ENCODE results near the gene KCTD10. TPM values are rescaled to one million over a fixed set of nuclear protein-coding genes. Genes with fewer than 3 reads are reported as not detected.

Gene KCTD10
- polyA plus RNA-seq, 1 donor: 27.6 TPM

DNA sequence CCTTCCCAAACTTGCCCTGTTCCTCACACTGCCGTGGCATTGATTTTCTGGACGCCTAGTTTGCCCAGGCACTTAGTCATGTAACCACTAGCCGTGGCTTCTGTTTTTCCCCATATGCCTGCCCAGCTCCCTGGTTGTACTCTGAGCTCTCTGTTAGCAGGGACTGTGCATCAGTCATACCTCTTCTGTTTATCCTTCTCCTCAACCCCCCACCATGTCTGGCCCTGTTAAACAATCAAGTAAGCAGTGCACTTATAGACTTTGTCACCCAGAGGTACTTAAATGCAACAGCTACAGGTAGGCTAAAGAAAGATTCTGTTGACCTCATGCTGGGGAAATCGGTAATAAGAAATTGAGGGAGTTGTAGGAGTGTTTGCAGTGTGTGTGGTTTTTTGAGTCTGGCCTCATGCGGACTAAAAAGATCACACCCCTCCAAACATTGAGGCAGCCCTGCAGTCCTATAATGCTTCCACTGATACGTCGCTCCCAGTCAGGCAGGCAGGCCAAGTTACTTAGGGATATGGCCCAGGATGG is 17.3 kb upstream of the KCTD10 start:
- DNase-seq (ENCODE audit: low read depth): no peak

DNA sequence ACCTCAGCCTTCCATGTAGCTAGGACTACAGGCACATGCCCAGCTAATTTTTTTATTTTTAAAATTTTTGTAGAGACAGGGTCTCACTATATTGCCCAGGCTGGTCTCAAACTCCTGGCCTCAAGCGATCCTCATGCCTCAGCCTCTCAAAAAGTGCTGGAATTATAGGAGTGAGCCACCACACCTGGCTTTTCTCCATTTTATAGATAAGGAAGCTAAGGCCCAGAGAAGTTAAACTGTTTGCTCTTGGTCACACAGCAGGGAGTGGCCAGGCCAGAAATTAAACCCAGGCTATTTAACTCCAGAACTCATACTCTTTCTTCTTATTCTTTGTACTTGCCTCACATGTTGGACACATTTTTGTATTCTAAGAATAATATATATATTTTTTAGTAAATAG is 16.8 kb upstream of the KCTD10 start:
- DNase-seq (ENCODE audit: low read depth): no peak

DNA sequence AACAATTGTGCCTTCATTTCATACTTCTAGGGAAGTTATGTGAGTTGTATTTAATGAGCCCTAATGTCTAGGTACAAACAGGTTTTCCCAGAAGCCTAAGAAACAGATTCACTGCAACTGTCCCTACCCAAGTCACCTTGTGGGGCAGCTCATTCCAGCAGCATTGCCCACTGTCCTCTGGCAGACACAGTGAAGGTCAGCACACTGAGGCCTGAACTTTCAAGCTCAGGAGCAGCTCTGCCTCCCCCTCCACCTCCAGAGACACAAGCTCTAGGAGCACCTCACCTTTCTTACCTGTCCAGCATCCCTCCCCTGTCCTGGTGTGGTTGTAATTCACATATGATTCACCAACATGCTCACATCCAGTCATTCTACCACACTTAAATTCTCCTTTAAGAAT is 16.0 kb upstream of the KCTD10 start:
- DNase-seq (ENCODE audit: low read depth): no peak

DNA sequence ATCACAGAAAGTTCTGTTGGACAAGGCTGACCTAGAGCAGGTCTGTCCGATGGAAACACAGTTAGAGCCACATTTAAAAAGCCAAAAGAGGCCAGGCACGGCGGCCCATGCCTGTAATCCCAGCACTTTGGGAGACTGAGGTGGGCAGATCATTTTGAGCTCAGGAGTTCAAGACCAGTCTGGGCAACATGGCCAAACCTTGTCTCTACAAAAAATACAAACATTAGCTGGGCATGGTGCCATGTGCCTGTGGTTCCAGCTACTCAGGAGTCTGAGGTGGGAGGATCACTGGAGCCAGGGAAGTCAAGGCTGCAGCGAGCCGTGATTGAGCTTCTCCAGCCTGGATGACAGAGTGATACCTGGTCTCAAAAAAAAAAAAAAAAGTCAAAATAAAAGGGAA is 15.3 kb upstream of the KCTD10 start:
- DNase-seq (ENCODE audit: low read depth): no peak

DNA sequence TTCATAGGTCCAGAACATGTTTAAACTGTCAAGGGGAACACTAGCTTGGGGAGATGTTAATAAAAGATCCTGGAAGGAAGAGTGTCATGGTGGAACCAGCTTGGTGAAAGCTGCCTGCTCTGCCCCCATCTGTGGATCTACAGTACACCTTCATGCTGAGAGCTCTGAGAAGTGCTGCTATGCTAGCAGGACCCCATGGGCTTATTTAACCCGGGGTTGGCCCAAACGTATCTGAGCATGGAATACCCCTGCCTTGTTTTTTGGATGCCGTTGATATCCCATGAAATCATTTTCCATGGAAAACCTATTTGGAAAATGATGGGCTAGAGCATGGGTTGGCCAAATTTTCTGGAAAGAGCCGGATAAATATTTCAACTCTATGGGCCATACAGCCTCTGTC is 14.6 kb upstream of the KCTD10 start:
- no peak for DNase-seq (ENCODE audit: low read depth)

DNA sequence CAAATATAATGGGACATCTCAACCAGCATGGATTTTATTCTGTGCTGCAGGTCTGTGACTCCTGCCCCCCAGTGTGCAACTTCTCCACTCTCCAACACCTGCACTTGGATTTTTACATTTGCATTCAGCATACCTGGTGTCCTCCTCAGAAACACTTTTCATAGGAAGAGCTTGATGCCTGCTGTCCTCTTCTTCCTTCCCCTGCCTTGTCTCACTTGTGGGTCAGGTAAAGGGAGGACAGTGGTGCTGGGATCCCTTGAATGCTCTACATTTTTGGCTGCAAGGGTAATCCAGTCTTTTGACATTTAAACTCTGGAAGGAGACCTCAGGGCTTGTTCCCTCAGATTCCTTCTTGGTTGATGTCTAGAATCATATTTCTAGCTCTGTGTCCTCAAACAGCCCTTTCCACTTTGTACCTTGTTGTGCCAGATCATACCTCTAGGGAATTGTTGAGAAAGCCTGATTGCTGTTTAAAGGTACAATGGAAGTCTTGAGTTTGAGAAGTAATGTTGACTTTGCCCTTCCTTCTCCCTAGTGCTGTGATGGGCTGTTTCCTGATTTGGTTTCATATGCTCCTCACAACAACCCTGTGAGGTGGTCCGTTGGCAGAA is 13.0 kb upstream of the KCTD10 start:
- no peak for DNase-seq (ENCODE audit: low read depth)

DNA sequence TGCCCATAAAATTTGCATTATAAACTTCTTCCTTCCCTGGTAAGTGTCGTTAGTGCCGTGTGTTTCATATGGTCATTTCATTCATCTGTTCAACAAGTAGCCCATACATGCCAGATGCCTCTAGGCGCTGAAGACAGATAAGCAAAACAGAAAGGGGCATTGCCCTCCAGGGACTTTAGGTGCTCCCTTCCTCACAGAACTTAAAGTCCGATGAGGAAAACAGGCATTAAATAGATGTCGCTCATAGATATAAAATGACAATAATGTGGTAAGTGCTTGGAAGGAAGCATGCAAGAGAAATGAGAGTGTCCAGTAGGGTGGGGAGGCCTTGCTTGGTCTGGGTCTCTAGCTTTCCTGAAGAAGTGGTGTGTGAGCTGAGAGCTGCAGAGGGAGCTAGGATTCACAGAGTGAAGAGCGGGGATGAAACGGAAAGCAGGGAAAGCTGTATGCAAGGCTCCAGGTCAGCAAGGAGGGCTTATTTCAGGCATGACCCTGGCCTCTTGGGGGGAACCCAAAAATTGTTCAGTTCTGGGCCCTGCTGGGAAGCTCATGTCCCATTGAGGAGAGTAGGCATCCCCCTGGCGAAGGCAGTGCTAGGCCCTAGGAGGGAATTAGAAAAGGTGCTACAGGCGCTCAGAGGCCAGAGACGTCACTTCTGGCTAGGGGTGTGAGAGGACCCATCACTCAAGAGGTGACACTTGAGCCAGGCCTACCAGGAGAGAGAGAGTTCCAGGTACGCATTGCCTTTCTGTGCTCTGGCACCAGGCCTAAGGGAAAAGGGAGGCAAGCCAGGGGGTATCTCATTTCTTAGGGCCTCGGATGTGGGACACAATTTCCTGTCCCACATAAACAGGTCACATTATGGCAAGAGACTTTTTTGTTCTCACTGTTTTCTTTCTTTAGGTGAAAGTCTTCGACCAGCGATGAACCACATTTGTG is 12.2 kb upstream of the KCTD10 start:
- no peak for DNase-seq (ENCODE audit: low read depth)

DNA sequence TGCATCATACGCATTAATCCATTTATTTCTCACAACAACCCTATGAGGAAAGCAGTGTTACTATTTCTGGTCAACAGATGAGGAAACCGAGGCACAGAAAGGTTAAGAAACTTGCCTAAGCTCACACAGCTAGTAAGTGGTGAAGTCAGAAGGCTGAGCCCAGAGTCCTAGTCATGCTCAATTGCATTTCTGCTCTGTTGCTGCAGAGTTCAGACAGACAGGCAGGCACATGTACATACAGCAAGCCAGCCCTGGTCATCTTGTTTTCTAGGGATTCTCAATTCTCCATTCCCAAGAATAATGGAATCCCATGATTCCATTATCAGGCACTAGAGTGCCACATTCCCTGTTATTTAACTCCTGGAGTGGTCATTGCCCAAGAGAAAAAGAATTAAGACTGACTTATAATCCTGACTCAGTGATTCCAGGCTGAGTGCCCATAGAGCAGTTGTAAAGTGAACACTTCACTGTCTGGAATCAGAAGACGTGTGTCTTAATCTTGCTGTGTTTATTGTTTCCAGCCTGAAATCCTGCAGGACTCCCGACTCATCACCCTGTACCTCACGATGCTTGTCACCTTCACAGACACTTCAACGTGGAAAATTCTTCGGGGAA is 11.1 kb upstream of the KCTD10 start:
- no peak for DNase-seq (ENCODE audit: low read depth)

DNA sequence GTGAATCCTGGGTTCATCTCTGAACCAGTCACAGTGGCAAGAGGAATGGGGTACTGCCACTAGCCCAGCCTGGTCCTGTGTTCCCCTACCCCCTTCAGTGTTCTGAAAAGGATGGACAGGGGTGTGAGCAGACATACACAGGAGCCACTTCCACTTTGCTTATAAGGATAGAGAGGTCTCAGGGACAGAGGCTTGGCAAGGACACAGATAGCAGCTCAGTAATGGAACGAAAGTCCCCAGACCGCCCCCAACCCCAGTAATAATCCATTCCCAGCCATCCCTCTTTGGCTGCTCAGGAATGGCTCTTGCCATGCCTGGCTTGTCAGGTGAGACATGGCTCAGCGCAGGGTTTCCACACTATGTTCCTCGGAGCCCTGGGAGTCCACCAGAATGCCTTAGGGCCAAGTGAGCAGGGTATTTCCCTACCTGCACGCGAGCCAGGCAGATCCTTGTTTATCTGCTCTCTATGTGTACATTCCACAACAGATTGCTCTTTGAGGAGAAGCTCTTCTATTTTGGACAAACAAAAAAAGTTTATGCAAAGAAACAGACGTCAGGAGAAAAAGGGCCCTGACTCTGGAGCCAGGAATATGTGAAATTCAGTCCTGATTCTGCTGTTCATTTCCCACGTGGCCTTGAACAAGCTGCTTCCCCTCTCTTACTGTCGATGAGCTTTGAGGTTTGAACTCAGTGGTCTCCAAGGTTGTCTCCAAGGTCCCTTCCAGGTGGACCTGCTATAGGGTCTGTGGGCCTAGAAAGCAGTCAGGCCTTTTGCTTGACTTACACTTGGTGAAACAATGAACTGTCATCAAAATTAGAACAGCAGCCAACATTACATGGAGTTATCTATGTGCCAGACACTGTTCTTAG is 10.3 kb upstream of the KCTD10 start:
- DNase-seq (ENCODE audit: low read depth): no peak

DNA sequence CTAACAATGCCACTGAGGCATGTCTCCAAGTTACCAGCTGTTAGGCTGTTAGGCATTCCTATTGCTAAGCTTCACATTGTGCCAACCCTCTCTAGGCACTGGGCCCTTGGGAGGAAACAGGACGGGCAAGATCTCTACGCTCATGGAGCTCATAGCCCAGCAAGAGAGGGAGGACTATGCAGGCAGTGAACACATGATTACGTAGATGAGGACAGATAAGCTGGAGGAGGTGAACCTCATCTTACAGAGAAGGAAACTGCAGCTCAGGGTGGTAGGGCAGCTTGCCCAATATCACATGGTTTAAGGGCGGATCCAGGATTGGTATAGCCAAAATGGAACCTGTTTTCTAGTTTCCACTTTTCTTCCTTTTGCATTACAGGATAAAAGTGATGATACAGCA is 8.1 kb upstream of the KCTD10 start:
- no peak for DNase-seq (ENCODE audit: low read depth)

DNA sequence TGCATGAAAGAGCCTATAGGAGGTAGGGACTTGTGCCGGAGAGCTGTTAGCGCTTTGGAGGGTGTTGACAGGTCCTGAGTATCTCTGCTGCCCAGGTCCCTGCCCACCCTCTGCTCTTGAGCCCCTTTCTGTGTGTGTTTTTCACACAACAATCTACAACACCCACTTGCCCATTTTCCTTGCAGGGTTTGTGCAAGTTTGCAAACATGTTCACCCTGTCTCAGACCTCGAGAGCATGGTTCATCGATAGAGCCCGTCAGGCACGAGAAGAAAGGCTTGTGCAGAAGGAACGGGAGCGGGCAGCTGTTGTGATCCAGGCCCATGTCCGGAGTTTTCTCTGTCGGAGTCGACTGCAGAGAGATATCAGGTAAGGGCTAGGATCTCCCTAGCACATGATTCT is 6.2 kb upstream of the KCTD10 start:
- no peak for DNase-seq (ENCODE audit: low read depth)

DNA sequence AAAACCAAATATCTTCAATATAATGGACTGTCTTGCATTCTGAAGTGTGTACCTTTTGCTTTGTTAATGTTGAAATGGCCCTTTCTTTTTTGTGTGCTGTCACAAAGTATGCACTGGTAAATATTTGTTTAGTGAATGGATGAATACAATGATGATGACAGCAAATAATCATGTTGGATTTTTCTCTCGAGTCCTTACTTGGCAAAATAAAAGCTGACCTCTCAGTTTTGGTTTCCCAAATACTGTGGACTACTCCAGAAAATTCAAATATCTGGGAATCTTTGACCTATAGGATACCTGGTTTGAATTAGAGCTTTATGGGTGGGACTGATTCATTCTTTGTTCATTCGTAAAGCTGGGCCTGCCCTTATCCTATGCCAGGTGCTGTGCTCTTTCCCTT is 5.8 kb upstream of the KCTD10 start:
- no peak for DNase-seq (ENCODE audit: low read depth)

DNA sequence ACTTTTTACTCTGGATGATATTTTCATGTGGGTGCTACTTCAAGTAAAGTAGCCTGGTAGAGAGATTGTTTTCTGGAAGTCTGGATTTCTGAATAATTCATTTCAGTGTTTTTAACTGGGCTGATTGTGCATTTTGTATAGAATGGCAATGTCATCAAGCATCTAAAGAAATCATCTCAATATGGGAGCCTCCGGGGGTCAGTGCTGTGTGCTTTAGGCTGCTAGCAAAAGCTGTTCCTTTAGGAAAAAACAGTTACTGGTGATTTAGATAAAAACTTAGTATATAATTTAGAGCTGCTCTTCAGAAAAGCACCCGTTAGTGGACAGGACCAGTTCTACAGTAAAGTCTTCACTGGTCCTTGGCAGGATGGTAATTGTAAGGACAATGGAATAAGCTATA is 5.4 kb upstream of the KCTD10 start:
- DNase-seq (ENCODE audit: low read depth): no peak

DNA sequence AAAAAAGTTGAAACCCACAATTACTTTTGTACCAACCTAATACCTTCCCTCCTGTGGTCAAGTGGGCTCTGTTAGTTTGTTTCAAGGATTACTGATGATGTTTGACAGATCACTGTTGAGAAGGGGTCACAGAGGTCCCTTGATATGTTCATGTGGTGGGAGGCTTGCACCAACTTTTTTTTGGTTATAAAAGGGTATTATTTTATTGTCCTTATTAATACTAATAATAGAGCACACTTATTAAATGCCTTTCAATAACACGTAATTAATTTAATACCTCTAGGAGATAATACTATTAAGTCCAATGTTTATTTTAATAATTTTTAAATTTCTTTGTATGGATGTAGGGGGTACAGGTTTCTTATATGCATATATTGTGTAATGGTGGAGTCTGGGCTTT is 4.8 kb upstream of the KCTD10 start:
- no peak for DNase-seq (ENCODE audit: low read depth)

DNA sequence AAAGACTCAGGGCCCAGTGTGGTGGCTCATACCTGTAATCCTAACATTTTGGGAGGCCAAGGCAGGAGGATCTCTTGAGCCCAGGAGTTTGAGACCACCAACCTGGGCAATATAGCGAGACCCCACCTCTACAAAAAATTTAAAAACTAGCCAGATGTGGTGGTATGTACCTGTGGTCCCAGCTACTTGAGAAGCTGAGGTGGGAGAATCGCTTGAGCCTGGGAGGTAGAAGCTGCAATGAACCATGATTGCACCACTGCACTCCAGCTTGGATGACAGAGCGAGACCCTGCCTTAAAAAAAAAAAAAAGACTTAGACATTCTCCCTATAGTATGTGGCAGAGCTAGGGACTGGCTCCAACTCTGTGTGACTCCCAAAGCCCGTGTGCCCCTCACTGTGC is 3.3 kb upstream of the KCTD10 start:
- DNase-seq (ENCODE audit: low read depth): no peak

DNA sequence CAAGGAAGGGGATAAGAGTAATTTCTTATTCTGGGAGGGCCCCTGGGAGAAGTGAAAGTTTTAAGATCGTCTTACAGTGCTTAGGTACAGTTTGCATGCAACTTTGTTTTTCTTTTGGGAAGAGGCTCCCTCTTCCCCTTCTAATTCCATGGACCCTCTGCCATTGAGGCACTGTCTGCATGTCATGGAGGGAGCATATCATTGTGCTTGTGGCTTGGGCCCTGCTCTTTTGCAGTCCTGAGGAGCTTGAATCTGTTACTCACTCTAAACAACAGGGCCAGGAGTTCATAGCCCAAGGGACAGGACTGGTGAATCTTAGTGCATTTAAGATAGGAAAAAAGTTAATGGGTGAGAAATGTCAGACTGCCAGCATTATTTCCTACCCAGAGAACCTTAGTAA is 2.7 kb upstream of the KCTD10 start:
- no peak for DNase-seq (ENCODE audit: low read depth)

DNA sequence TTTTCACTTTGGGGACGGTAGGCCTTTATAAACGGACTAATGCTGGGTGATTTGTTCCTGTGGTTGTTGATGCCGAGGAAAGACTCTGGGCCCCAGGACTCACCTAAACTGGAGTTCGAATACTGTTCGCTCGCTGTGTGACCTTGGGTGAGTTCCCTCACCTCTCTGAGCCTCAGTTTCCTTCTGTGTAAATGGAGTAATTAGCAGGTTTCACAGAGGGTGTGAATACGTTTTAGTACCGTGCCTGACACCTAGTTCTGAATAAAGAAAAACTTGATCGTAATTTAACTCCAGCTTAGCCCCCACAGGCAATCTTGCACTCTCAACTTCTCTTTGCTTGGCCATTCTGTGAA is 839 bp upstream of the KCTD10 start:
- DNase-seq (ENCODE audit: low read depth): no peak

DNA sequence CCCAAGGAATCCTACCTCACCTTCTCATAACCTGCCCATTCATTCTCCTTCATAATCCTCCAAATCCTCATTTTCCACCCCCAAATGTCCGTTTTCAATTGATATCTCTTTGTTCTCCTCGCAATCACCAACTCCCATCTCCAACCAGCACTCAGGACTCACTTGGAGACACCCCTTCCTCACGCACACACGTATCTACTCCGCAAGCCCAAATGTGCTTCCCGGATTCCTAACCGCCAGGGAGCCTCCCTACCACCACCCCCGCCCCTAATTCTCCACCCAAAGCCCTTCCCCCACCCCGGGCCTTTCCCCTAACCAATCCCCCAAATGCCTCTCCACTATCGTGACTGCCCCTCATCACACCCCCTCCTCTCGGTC is 304 bp downstream of the KCTD10 start:
- no peak for DNase-seq (ENCODE audit: low read depth)

DNA sequence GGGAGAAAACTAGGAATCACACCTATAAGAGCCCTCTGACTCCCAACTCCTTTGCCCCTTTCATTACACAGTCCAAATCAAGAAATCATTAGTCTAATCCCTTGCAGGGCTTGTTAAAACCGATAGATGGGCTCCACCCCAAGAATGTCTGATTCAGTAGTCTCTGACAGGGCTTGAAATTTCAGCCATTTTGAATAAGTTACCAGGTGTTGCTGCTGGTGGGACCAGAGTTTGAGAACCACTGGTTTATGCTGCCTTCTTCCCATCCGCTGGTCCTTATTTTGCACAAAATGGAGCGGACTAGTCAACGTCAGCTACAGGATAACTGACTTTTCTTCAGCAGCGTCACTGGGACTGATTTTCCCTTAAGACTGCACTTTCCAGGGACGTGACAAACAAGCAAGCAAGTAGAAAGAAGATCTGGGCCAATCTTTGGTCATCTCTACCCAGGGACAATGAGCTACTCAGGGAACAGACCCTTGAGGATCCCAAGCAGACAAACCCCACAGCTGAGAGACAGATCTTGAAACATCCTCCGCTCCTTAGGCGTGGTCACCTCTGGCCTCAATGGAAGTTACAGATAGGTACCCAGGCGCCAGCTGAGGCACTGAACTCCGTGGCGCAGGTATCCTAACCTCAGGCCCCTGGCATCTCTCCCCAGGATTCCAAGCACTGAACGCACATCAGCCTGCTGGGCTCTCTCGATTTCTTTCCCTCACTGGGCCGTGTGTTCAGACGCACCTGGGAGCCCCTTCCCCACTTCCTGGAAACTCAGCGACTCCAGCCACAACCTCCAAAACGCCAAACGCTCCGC is 900 bp downstream of the KCTD10 start:
- DNase-seq (ENCODE audit: low read depth): no peak

DNA sequence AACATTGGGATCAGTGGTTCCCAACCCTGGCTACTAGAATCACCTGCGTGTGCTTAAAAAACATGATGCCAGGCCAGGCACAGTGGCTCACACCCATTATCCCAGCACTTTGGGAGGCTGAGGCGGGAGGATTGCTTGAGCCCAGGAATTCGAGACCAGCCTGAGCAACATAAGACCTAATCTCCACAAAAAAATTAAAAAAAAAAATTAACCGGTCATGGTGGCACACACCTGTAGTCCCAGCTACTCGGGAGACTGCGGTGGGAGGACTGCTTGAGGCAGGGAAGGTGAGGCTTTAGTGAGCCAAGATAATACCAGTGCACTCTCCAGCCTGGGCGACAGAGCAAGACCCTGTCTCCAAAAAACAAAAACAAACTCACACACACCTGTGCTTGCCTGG is 2.0 kb downstream of the KCTD10 start:
- DNase-seq (ENCODE audit: low read depth): no peak

Data from forelimb muscle (tissue), 1 donor.